VCaP (cell line): ENCODE measurements around the gene WDPCP.

Experiments
- H3K27ac ChIP-seq: fragments of 450-650 bp; 2 replicates; pipeline ENCODE4 v1.5.1; 2017
- CTCF ChIP-seq: fragments of 450-650 bp; conservative IDR thresholded peaks from 2 replicates; pipeline ENCODE4 v1.5.1; 2017; ENCODE audit warnings: mild to moderate bottlenecking, moderate library complexity

The WDPCP gene

DNA sequence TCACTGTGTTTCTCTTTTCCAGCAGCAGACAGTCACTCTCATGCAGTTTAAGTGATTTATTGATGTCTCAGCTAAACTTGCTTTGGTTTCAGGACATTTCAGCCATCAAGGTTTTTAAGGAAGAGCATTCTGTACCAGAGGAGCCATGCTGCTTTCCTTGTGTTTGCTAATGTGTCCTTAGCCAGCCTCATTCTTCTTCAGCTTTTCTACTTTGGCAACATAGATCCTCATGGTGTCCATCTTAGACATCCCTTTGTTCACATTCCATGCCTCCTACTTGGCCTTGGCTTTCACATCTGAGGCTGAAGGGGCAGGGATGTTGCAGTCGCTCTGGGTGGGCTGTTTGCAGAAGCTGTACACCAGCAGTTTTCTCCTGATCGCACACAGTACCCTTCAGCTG, 469.5 kb downstream of the WDPCP start:
- no peak for TF ChIP-seq CTCF
- H3K27ac ChIP-seq, result no peak overlapping the region

DNA sequence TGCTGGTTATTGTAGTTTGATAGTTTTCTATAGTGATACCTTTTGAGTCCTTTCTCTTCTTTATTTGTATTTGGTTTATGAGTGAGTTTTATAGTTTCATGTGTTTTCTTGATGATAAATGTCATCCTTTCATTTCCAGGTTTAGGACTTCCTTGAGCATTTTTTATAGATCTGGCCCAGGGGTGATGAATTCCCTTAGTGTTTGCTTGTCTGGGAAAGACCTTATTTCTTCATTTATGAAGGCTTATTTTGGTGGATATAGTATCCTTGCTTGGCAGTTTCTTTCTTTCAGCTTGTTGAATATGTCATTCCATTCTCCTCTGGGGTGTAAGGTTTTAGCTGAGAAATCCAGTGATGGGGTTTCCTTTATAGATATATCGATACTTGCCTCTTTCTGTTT, 483.8 kb downstream of the WDPCP start:
- H3K27ac ChIP-seq, result no peak overlapping the region
- no peak for TF ChIP-seq CTCF

- no peak for TF ChIP-seq CTCF
- H3K27ac ChIP-seq, result no peak overlapping the region
Measured at GRCh38 chr2:63101954-63102353, 486.3 kb downstream of the WDPCP start.

DNA sequence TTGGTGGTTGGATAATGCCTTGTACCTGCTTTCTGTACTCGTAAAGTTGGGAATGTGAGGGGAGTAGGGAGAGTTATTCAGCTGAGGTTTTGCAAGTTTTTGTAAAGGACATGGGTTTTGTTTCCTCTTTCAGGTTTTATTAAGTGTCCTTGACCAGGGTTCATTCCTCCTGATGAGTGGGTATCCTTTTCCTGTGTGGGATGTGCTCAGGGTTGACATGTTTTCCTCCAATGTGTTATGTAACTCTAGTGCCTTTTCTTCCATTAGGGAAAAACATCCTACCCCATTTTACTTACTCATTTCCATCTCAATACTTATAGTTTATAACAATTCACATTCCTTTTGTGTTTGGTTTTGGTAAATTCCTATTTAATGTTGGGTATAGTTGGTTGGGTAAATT, 489.2 kb downstream of the WDPCP start:
- H3K27ac ChIP-seq, result no peak overlapping the region
- TF ChIP-seq CTCF, result no peak

DNA sequence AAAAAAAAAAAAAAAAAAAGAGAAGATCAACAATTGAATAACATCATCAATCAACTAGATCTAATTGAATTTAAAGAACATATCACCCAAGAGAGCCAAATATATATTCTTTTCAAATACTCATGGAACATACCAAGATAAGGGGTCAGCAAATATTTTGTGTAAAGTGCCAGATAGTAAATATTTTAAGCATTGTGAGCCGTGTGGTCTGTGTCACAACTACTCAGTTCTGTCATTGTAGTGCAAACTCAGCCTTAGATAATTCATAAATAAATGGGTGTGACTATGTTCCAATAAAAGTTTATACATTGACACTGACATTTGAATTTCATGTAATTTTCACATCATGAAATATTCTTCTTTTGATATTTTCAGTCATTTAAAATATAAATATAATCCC, 491.8 kb downstream of the WDPCP start:
- no peak for TF ChIP-seq CTCF

DNA sequence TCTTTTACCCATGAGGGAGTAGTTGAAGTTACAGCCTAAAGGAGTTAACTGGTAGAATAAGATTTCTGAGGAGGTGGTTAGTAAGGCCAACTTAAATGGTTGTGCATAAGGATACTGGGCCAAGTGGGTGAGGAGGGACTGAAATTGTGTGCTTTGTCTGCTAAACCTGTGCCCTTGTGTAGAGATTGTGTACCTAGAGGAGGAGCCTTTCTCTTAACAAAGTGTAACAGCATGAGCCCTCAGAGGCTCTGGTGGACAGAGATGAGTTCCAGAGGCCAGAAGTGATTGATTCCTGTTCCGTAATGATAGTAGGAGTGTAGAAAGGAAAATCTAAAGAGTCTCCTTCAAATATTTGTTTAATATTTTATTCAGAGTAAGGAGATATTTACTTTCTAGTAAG, 494.8 kb downstream of the WDPCP start:
- no peak for TF ChIP-seq CTCF
- no peak overlapping the region for H3K27ac ChIP-seq

More for the DNA sequence above, 491.8 kb downstream of the WDPCP start:
- no peak overlapping the region for H3K27ac ChIP-seq

GRCh38 chr2:63092857-63093256, 495.4 kb downstream of the WDPCP start:
- TF ChIP-seq CTCF, result no peak

DNA sequence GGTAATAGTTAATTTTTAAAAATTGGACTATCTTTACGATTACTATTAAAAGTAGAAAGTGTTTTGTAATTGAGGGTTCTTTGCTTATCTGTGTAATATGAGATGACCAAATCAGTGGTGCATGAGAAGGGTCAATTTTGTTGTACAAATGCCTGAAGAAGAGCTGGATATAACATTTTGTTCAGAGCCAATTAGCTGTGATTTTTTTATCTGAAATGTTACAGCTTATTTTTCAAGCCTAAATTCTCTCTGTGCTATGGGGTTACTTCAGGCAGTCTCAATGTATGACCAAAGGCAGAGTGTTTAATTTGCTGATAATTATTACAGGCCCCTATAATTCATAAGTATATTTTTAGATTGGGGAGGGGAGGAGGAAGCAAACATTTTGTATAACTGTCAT, 495.9 kb downstream of the WDPCP start:
- no peak for TF ChIP-seq CTCF
- H3K27ac ChIP-seq, result no peak overlapping the region

More at GRCh38 chr2:63092857-63093256, 495.4 kb downstream of the WDPCP start:
- H3K27ac ChIP-seq, result no peak overlapping the region
